H54 (cell line): ENCODE data around the gene SPDYE3.
"Not testable (repeated sequence)": the region's sequence is repeated elsewhere in the genome, so short reads cannot be mapped to it uniquely, and the experiment has no call there.

ENCODE experiments used
- DNase-seq: peaks from one replicate; pipeline ENCODE4 v3.0.0; 2011; ENCODE audit warnings: low spot score, mixed read lengths; ENCODE audit not compliant: insufficient read length
- FAIRE-seq: peaks from 3 replicates; lab custom pipeline; 2011; peaks lifted over from hg19 to GRCh38; lab: Jason Lieb, UNC
- POLR2A ChIP-seq: IDR thresholded peaks from 2 replicates; pipeline ENCODE4 v1.6.1; 2011; ENCODE audit warnings: low read depth, mild to moderate bottlenecking, low read length

Gene SPDYE3

GRCh38 chr7:100353685-100354330 lies 46.3 kb downstream of the SPDYE3 start:
- FAIRE-seq (no peak), DNase-seq (no peak)
- no peak for TF ChIP-seq POLR2A

- TF ChIP-seq POLR2A: no peak
- FAIRE-seq (no peak), DNase-seq (no peak)
Measured at GRCh38 chr7:100356416-100357068, 49.0 kb downstream of the SPDYE3 start.

GRCh38 chr7:100357131-100357561 lies 49.6 kb downstream of the SPDYE3 start:
- no peak for DNase-seq
- no peak for FAIRE-seq
- no peak for TF ChIP-seq POLR2A

GRCh38 chr7:100358027-100358856 lies 50.7 kb downstream of the SPDYE3 start, which contains the start of gene PILRB:
Gene PILRB (plus strand): TSS chr7:100358117. CDS start chr7:100358303, 186 bp downstream.
- no peak for DNase-seq
- no peak for FAIRE-seq
- no peak for TF ChIP-seq POLR2A

GRCh38 chr7:100358857-100359212 lies 51.3 kb downstream of the SPDYE3 start:
- FAIRE-seq: no peak
- no peak for TF ChIP-seq POLR2A
- no peak for DNase-seq

- no peak for TF ChIP-seq POLR2A
- FAIRE-seq (no peak), DNase-seq (no peak)
Measured at GRCh38 chr7:100360135-100360854, 52.8 kb downstream of the SPDYE3 start.

GRCh38 chr7:100363098-100363497 lies 55.6 kb downstream of the SPDYE3 start:
- no peak for TF ChIP-seq POLR2A
- FAIRE-seq: no peak

GRCh38 chr7:100363797-100364196 lies 56.3 kb downstream of the SPDYE3 start:
- DNase-seq, FAIRE-seq: not testable (repeated sequence)

More at GRCh38 chr7:100363098-100363497, 55.6 kb downstream of the SPDYE3 start:
- DNase-seq: no peak

- DNase-seq (no peak), FAIRE-seq (no peak)
- TF ChIP-seq POLR2A: no peak
Measured at GRCh38 chr7:100364480-100364879, 57.0 kb downstream of the SPDYE3 start.

GRCh38 chr7:100365998-100366367 lies 58.5 kb downstream of the SPDYE3 start:
- DNase-seq, FAIRE-seq: not testable (repeated sequence)

GRCh38 chr7:100366411-100367250 lies 59.1 kb downstream of the SPDYE3 start:
- no peak for FAIRE-seq

GRCh38 chr7:100367251-100367620 lies 59.7 kb downstream of the SPDYE3 start:
- FAIRE-seq: no peak
- no peak for TF ChIP-seq POLR2A

More at GRCh38 chr7:100366411-100367250, 59.1 kb downstream of the SPDYE3 start:
- TF ChIP-seq POLR2A: no peak
- no peak for DNase-seq

More at GRCh38 chr7:100367251-100367620, 59.7 kb downstream of the SPDYE3 start:
- no peak for DNase-seq
